WTC11 (cell line): ENCODE measurements around the gene ACAD9. TPM values are rescaled to one million over a fixed set of nuclear protein-coding genes. Genes with fewer than 3 reads are reported as not detected.
"Not testable (repeated sequence)": the region's sequence is repeated elsewhere in the genome, so short reads cannot be mapped to it uniquely, and the experiment has no call there.

Experiments
- ATAC-seq: fragments of 200-7000 bp; cut with Tn5 transposase; 2 replicates; pipeline ENCODE4 v1.10.0; 2021; ENCODE audit warnings: mild to moderate bottlenecking, moderate library complexity
- CTCF ChIA-PET: fragments of 300-600 bp; sonication (Branson Sonifier 250); formaldehyde crosslinking; loops from one replicate; lab custom pipeline; 2021; ENCODE audit warnings: antibody characterized with exemption; lab: Charles Lee
- POLR2A ChIA-PET: fragments of 350-600 bp; sonication (Branson Sonifier 250); formaldehyde crosslinking; loops from one replicate; lab custom pipeline; 2021; ENCODE audit warnings: antibody characterized with exemption; lab: Charles Lee
- DNase-seq: peaks from one replicate; pipeline ENCODE4 v3.0.0; 2021; ENCODE audit warnings: low spot score
- H3K27ac Mint-ChIP-seq: 2 replicates; pipeline ENCODE4 v1.8.0; 2021; ENCODE audit warnings: mixed read lengths
- H3K27me3 Mint-ChIP-seq: 2 replicates; pipeline ENCODE4 v1.8.0; 2021; ENCODE audit warnings: low read depth, mild to moderate bottlenecking, moderate library complexity, mixed read lengths
- H3K36me3 Mint-ChIP-seq: 2 replicates; pipeline ENCODE4 v1.8.0; 2021; ENCODE audit warnings: mixed read lengths
- H3K4me1 Mint-ChIP-seq: 2 replicates; pipeline ENCODE4 v1.8.0; 2022; ENCODE audit warnings: mixed read lengths
- H3K4me3 Mint-ChIP-seq: 2 replicates; pipeline ENCODE4 v1.8.0; 2021; ENCODE audit warnings: mild to moderate bottlenecking, moderate library complexity, mixed read lengths
- H3K9me3 Mint-ChIP-seq: 2 replicates; pipeline ENCODE4 v1.8.0; 2021; ENCODE audit warnings: mixed read lengths
- ATF1 ChIP-seq: sonication (generic); formaldehyde crosslinking; IDR thresholded peaks from 2 replicates; pipeline ENCODE4 v1.8.1; 2023; ENCODE audit warnings: mild to moderate bottlenecking, moderate library complexity, missing genetic modification reagents
- CREB1 ChIP-seq: sonication (generic); formaldehyde crosslinking; IDR thresholded peaks from 2 replicates; pipeline ENCODE4 v1.8.0; 2023; ENCODE audit warnings: mild to moderate bottlenecking, missing genetic modification reagents
- NR1H2 ChIP-seq: sonication (generic); formaldehyde crosslinking; IDR thresholded peaks from 2 replicates; pipeline ENCODE4 v1.9.0; 2021; ENCODE audit warnings: mild to moderate bottlenecking, moderate library complexity, missing genetic modification reagents
- PRRX2 ChIP-seq: fragments of 250-450 bp; sonication (Bioruptor Pico); IDR thresholded peaks from 2 replicates; pipeline ENCODE4 v1.8.0; 2021; ENCODE audit warnings: mild to moderate bottlenecking
- RELA ChIP-seq: sonication (generic); formaldehyde crosslinking; IDR thresholded peaks from 2 replicates; pipeline ENCODE4 v1.8.1; 2022; ENCODE audit warnings: missing genetic modification reagents, mild to moderate bottlenecking, borderline replicate concordance
- SMAD3 ChIP-seq: sonication (generic); formaldehyde crosslinking; IDR thresholded peaks from 2 replicates; pipeline ENCODE4 v1.8.0; 2022; ENCODE audit warnings: missing genetic modification reagents, mild to moderate bottlenecking, borderline replicate concordance
- SMAD4 ChIP-seq: sonication (generic); formaldehyde crosslinking; IDR thresholded peaks from 2 replicates; pipeline ENCODE4 v1.8.0; 2022; ENCODE audit warnings: mild to moderate bottlenecking, missing genetic modification reagents
- TCF7 ChIP-seq: sonication (generic); formaldehyde crosslinking; IDR thresholded peaks from 2 replicates; pipeline ENCODE4 v1.8.0; 2022; ENCODE audit warnings: mild to moderate bottlenecking, low read depth, missing genetic modification reagents, moderate library complexity
- ZNF219 ChIP-seq: sonication (generic); formaldehyde crosslinking; IDR thresholded peaks from 2 replicates; pipeline ENCODE4 v1.8.0; 2023; ENCODE audit warnings: missing genetic modification reagents, mild to moderate bottlenecking, borderline replicate concordance
- total RNA-seq: library from RNA; stranded (reverse); gene quantifications from 3 replicates; pipeline ENCODE4 v1.2.3, GENCODE V29; 2021
- TF ChIP-seq, protein P1 (sequence below): sonication (generic); formaldehyde crosslinking; IDR thresholded peaks from 2 replicates; pipeline ENCODE4 v1.8.1; 2022; ENCODE audit warnings: missing genetic modification reagents, borderline replicate concordance
- TF ChIP-seq, protein P2 (sequence below): fragments of 250-450 bp; sonication (Bioruptor Pico); IDR thresholded peaks from 2 replicates; pipeline ENCODE4 v1.9.0; 2021; ENCODE audit warnings: mild to moderate bottlenecking, borderline replicate concordance
- TF ChIP-seq, protein P3 (sequence below): fragments of 250-450 bp; sonication (Bioruptor Pico); conservative IDR thresholded peaks from 2 replicates; pipeline ENCODE4 v1.9.0; 2021; ENCODE audit warnings: mild to moderate bottlenecking
- TF ChIP-seq, protein P4 (sequence below): sonication (generic); formaldehyde crosslinking; IDR thresholded peaks from 2 replicates; pipeline ENCODE4 v1.8.0; 2023; ENCODE audit warnings: missing genetic modification reagents, mild to moderate bottlenecking, borderline replicate concordance
- TF ChIP-seq, protein P5 (sequence below): sonication (generic); formaldehyde crosslinking; IDR thresholded peaks from 2 replicates; pipeline ENCODE4 v1.8.0; 2022; ENCODE audit warnings: mild to moderate bottlenecking, missing genetic modification reagents

The ACAD9 gene
- total RNA-seq, 1 experiment from 2014 or later: 31.2 TPM

- no peak for TF ChIP-seq ATF1 (CRISPR knock-in tag)
- TF ChIP-seq, protein P1, sequence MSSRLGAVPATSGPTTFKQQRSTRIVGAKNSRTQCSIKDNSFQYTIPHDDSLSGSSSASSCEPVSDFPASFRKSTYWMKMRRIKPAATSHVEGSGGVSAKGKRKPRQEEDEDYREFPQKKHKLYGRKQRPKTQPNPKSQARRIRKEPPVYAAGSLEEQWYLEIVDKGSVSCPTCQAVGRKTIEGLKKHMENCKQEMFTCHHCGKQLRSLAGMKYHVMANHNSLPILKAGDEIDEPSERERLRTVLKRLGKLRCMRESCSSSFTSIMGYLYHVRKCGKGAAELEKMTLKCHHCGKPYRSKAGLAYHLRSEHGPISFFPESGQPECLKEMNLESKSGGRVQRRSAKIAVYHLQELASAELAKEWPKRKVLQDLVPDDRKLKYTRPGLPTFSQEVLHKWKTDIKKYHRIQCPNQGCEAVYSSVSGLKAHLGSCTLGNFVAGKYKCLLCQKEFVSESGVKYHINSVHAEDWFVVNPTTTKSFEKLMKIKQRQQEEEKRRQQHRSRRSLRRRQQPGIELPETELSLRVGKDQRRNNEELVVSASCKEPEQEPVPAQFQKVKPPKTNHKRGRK (CRISPR knock-in tag): no peak
- TF ChIP-seq, protein P2, sequence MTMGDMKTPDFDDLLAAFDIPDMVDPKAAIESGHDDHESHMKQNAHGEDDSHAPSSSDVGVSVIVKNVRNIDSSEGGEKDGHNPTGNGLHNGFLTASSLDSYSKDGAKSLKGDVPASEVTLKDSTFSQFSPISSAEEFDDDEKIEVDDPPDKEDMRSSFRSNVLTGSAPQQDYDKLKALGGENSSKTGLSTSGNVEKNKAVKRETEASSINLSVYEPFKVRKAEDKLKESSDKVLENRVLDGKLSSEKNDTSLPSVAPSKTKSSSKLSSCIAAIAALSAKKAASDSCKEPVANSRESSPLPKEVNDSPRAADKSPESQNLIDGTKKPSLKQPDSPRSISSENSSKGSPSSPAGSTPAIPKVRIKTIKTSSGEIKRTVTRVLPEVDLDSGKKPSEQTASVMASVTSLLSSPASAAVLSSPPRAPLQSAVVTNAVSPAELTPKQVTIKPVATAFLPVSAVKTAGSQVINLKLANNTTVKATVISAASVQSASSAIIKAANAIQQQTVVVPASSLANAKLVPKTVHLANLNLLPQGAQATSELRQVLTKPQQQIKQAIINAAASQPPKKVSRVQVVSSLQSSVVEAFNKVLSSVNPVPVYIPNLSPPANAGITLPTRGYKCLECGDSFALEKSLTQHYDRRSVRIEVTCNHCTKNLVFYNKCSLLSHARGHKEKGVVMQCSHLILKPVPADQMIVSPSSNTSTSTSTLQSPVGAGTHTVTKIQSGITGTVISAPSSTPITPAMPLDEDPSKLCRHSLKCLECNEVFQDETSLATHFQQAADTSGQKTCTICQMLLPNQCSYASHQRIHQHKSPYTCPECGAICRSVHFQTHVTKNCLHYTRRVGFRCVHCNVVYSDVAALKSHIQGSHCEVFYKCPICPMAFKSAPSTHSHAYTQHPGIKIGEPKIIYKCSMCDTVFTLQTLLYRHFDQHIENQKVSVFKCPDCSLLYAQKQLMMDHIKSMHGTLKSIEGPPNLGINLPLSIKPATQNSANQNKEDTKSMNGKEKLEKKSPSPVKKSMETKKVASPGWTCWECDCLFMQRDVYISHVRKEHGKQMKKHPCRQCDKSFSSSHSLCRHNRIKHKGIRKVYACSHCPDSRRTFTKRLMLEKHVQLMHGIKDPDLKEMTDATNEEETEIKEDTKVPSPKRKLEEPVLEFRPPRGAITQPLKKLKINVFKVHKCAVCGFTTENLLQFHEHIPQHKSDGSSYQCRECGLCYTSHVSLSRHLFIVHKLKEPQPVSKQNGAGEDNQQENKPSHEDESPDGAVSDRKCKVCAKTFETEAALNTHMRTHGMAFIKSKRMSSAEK (CRISPR knock-in tag): no peak
- TF ChIP-seq TCF7 (CRISPR knock-in tag): no peak
These were observed 44.2 kb downstream of the ACAD9 start (continued) for GRCh38 chr3:128923576-128923975.

GRCh38 chr3:128923986-128924385 is 44.6 kb downstream of the ACAD9 start:
- CTCF ChIA-PET: not testable (repeated sequence)
- H3K27me3 Mint-ChIP-seq: peaks cover 70% of the 10 kb centered on the region

GRCh38 chr3:128929364-128929763 is 49.9 kb downstream of the ACAD9 start:
- no peaks in the 10 kb centered on the region for H3K4me1 Mint-ChIP-seq
- H3K36me3 Mint-ChIP-seq: peaks cover 24% of the 10 kb centered on the region
- H3K27ac Mint-ChIP-seq: no peak overlapping the region
- H3K4me3 Mint-ChIP-seq: no peak overlapping the region
- peaks cover 47% of the 10 kb centered on the region for H3K9me3 Mint-ChIP-seq
- DNase-seq: no peak
- ChIA-PET CTCF (no interaction called here), POLR2A (no interaction called here)
- ATAC-seq: no peak
- peaks cover 27% of the 10 kb centered on the region for H3K27me3 Mint-ChIP-seq
- TF ChIP-seq, protein P2 (CRISPR knock-in tag): no peak
- TF ChIP-seq ZNF219: no peak
- TF ChIP-seq SMAD3 (CRISPR knock-in tag): no peak
- TF ChIP-seq, protein P3, sequence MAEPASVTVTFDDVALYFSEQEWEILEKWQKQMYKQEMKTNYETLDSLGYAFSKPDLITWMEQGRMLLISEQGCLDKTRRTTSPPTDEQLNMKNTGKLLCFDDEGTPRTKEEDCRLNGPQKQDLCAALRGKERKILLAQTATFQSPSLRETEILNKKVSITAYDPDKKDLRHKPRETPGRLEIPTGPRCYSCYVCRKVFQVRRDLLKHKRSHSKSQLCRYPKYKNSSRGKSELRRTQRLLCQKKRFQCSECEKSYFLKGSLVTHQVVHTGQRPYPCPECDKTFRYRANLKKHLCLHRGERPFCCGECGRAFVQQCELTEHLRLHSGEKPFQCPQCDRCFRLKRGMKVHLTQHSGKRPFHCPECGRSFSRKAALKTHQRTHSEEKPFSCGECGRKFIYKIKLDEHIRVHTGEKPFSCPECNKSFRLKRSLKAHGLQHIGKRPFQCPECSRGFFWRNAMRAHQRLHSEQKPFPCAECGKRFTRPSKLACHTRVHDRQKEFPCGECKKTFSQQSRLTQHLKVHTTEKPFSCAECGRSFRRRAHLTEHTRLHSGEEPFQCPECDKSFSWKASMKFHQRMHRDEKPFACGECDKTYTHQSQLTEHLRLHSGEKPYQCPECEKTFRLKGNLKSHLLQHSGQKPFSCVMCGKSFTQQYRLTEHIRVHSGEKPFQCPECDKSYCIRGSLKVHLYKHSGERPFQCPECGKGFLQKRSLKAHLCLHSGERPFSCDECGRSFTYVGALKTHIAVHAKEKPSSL (CRISPR knock-in tag): no peak
- no peak for TF ChIP-seq NR1H2 (CRISPR knock-in tag)
- TF ChIP-seq, protein P4, sequence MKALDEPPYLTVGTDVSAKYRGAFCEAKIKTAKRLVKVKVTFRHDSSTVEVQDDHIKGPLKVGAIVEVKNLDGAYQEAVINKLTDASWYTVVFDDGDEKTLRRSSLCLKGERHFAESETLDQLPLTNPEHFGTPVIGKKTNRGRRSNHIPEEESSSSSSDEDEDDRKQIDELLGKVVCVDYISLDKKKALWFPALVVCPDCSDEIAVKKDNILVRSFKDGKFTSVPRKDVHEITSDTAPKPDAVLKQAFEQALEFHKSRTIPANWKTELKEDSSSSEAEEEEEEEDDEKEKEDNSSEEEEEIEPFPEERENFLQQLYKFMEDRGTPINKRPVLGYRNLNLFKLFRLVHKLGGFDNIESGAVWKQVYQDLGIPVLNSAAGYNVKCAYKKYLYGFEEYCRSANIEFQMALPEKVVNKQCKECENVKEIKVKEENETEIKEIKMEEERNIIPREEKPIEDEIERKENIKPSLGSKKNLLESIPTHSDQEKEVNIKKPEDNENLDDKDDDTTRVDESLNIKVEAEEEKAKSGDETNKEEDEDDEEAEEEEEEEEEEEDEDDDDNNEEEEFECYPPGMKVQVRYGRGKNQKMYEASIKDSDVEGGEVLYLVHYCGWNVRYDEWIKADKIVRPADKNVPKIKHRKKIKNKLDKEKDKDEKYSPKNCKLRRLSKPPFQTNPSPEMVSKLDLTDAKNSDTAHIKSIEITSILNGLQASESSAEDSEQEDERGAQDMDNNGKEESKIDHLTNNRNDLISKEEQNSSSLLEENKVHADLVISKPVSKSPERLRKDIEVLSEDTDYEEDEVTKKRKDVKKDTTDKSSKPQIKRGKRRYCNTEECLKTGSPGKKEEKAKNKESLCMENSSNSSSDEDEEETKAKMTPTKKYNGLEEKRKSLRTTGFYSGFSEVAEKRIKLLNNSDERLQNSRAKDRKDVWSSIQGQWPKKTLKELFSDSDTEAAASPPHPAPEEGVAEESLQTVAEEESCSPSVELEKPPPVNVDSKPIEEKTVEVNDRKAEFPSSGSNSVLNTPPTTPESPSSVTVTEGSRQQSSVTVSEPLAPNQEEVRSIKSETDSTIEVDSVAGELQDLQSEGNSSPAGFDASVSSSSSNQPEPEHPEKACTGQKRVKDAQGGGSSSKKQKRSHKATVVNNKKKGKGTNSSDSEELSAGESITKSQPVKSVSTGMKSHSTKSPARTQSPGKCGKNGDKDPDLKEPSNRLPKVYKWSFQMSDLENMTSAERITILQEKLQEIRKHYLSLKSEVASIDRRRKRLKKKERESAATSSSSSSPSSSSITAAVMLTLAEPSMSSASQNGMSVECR: no peak
- no peak for TF ChIP-seq RELA (CRISPR knock-in tag)
- no peak for TF ChIP-seq CREB1 (CRISPR knock-in tag)
- no peak for TF ChIP-seq SMAD4
- TF ChIP-seq PRRX2 (CRISPR knock-in tag): no peak
- TF ChIP-seq, protein P5, sequence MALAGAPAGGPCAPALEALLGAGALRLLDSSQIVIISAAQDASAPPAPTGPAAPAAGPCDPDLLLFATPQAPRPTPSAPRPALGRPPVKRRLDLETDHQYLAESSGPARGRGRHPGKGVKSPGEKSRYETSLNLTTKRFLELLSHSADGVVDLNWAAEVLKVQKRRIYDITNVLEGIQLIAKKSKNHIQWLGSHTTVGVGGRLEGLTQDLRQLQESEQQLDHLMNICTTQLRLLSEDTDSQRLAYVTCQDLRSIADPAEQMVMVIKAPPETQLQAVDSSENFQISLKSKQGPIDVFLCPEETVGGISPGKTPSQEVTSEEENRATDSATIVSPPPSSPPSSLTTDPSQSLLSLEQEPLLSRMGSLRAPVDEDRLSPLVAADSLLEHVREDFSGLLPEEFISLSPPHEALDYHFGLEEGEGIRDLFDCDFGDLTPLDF (CRISPR knock-in tag): no peak

More at GRCh38 chr3:128923986-128924385, 44.6 kb downstream of the ACAD9 start:
- H3K4me1 Mint-ChIP-seq, H3K4me3 Mint-ChIP-seq, POLR2A ChIA-PET, ATAC-seq, DNase-seq, H3K27ac Mint-ChIP-seq: not testable (repeated sequence)
- peaks cover 86% of the 10 kb centered on the region for H3K9me3 Mint-ChIP-seq
- H3K36me3 Mint-ChIP-seq: peaks cover 70% of the 10 kb centered on the region
